ENCODE data around the gene ZIC2. TPM values are rescaled to one million over a fixed set of nuclear protein-coding genes. Genes with fewer than 3 reads are reported as not detected.

Gene ZIC2
- 0.59 and 129 TPM in 2 replicates for total RNA-seq (ENCODE audit: low replicate concordance)
- long read RNA-seq = 0 reads

- Mint-ChIP-seq H3K9me3 (no peaks in the 10 kb centered on the region), H3K27me3 (peaks cover 70% of the 10 kb centered on the region), H3K36me3 (peaks cover 17% of the 10 kb centered on the region), H3K27ac (peak within 1 kb of the TSS; percentile 87), H3K4me1 (ENCODE audit: unreplicated experiment) (peaks cover 4% of the 10 kb centered on the region), H3K4me3 (peak within 1 kb of the TSS; percentile 88)
- DNase-seq (ENCODE audit: extremely low spot score, unreplicated experiment) = no peak
- TF ChIP-seq, protein P1, sequence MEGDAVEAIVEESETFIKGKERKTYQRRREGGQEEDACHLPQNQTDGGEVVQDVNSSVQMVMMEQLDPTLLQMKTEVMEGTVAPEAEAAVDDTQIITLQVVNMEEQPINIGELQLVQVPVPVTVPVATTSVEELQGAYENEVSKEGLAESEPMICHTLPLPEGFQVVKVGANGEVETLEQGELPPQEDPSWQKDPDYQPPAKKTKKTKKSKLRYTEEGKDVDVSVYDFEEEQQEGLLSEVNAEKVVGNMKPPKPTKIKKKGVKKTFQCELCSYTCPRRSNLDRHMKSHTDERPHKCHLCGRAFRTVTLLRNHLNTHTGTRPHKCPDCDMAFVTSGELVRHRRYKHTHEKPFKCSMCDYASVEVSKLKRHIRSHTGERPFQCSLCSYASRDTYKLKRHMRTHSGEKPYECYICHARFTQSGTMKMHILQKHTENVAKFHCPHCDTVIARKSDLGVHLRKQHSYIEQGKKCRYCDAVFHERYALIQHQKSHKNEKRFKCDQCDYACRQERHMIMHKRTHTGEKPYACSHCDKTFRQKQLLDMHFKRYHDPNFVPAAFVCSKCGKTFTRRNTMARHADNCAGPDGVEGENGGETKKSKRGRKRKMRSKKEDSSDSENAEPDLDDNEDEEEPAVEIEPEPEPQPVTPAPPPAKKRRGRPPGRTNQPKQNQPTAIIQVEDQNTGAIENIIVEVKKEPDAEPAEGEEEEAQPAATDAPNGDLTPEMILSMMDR (conservative IDR thresholded peaks at IDR 0.05) = no peak
Observed at GRCh38 chr13:99981735-99982035, at the start of gene ZIC2. ZIC2 (plus strand) TSS chr13:99981784; CDS start chr13:99982065, 281 bp downstream.

DNA sequence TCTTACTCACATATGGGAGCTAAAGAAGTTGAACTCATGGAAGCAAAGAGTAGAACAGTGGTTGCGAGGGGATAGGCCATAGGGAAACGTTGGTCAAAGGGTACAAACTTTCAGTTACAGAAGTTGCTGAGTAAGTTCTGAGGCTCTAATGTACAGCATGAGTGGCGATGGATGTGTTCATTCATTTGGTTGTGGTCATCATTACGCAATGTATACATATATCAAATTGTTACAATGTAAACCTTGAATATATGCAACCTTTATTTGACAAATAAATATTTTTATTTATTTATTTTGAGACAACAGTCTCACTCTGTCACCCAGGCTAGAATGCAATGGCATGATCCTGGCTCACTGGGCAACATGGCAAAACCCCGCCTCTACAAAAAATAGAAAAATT is 48.7 kb upstream of the ZIC2 start:
- H3K36me3 Mint-ChIP-seq = no peaks in the 10 kb centered on the region
- DNase-seq (ENCODE audit: extremely low spot score, unreplicated experiment) = no peak
- TF ChIP-seq, protein P1 (conservative IDR thresholded peaks at IDR 0.05) = no peak
- peaks cover 16% of the 10 kb centered on the region for H3K4me1 Mint-ChIP-seq (ENCODE audit: unreplicated experiment)
- H3K4me3 Mint-ChIP-seq = no peak overlapping the region
- peaks cover 21% of the 10 kb centered on the region for H3K27me3 Mint-ChIP-seq
- H3K9me3 Mint-ChIP-seq = no peaks in the 10 kb centered on the region
- no peak overlapping the region for H3K27ac Mint-ChIP-seq

DNA sequence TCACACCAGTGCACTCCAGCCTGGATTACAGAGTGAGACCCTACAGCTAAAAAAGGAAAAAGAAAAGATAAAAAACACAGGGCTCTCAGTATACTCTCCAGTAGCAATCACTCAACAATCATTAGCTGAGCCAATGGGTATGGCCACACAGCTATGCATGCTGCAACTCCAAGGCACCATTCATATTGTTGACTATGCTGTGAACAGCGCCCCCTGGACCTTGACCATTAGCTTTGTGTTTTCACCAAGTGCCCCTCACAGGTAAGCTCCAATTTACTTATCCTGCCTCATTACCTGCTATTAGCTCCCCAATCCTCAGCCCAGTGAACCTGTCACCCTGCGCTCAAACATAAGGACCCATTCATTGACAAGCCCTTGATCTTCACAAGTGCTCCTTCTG is 45.8 kb upstream of the ZIC2 start:
- no peaks in the 10 kb centered on the region for H3K36me3 Mint-ChIP-seq
- DNase-seq (ENCODE audit: extremely low spot score, unreplicated experiment) = no peak

DNA sequence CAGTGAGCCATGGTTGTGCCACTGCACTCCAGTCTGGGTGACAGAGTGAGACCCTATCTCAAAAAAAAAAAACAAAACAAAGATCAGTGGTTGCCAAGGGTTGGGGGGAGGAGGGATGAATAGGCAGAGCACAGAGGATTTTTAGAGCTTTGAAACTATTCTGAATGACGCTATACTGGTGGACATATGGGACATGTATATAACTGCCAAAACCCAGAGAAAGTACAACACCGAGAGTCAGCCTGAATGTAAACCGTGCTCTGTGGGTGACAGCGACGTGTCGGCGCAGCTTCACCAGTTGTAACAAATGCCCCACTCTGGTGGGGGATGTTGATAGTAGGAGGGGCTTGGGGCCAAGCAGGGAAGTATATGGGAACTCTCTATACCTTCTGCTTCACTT is 42.9 kb upstream of the ZIC2 start:
- Mint-ChIP-seq H3K27me3 (peaks cover 45% of the 10 kb centered on the region), H3K9me3 (no peaks in the 10 kb centered on the region), H3K36me3 (no peaks in the 10 kb centered on the region), H3K27ac (no peak overlapping the region), H3K4me1 (ENCODE audit: unreplicated experiment) (peaks cover 4% of the 10 kb centered on the region), H3K4me3 (no peak overlapping the region)
- DNase-seq (ENCODE audit: extremely low spot score, unreplicated experiment) = no peak
- TF ChIP-seq, protein P1 (conservative IDR thresholded peaks at IDR 0.05) = no peak

More for the DNA sequence above, 45.8 kb upstream of the ZIC2 start:
- TF ChIP-seq, protein P1 (conservative IDR thresholded peaks at IDR 0.05) = no peak
- H3K27ac Mint-ChIP-seq = no peak overlapping the region
- H3K4me3 Mint-ChIP-seq = no peak overlapping the region
- peaks cover 35% of the 10 kb centered on the region for H3K27me3 Mint-ChIP-seq
- no peaks in the 10 kb centered on the region for H3K9me3 Mint-ChIP-seq
- H3K4me1 Mint-ChIP-seq (ENCODE audit: unreplicated experiment) = peaks cover 9% of the 10 kb centered on the region

DNA sequence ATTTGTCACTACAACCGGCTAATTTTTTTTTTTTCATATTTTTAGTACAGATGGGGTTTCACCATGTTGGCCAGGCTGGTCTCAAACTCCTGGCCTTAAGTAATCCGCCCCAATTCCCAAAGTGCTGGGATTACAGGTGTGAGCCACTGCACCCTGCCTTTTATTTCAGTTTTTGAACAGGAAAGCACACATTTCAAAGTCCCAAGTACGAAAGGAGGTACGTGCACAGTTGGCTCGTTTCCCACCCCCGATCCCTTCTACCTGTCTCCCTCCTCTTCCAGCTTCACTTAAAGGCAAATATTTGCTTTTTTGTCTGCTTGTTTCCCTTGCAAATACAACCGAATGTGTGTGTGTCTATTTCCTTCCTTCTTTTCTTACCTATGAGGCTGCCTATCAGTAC is 40.5 kb upstream of the ZIC2 start:
- Mint-ChIP-seq H3K27me3 (peaks cover 56% of the 10 kb centered on the region), H3K4me1 (ENCODE audit: unreplicated experiment) (peaks cover 4% of the 10 kb centered on the region), H3K4me3 (no peak overlapping the region), H3K27ac (no peak overlapping the region), H3K36me3 (no peaks in the 10 kb centered on the region), H3K9me3 (no peaks in the 10 kb centered on the region)
- TF ChIP-seq, protein P1 (conservative IDR thresholded peaks at IDR 0.05) = no peak
- no peak for DNase-seq (ENCODE audit: extremely low spot score, unreplicated experiment)

DNA sequence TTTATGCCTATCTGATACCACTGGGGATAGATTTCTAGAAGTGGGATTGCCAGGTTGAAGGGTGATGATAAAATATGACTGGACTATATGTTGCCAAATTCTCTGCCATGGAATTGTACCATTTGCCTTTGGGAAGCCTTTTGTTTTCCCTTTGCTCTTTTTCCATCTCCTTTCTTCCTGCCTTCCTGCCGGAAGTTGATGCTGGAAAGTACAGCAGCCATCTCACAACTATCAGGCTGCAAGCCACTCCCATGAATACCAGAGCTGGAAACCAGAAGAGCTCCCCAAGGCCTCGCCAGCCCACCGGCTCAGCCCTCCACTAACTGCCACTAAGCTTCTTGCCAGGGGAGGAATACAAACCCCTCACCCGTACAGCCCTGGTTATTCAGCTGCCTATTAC is 39.7 kb upstream of the ZIC2 start:
- TF ChIP-seq, protein P1 (conservative IDR thresholded peaks at IDR 0.05) = no peak
- Mint-ChIP-seq H3K27ac (no peak overlapping the region), H3K9me3 (no peaks in the 10 kb centered on the region), H3K36me3 (no peaks in the 10 kb centered on the region), H3K4me1 (ENCODE audit: unreplicated experiment) (peaks cover 4% of the 10 kb centered on the region), H3K4me3 (no peak overlapping the region), H3K27me3 (peaks cover 55% of the 10 kb centered on the region)
- DNase-seq (ENCODE audit: extremely low spot score, unreplicated experiment) = no peak
